Liver (tissue), 3 donors: Measurements from ENCODE around the gene SLC22A15.

Source experiments
- EGR1 ChIP-seq, 2 donors: IDR thresholded peaks; 2 replicates each; pipeline ENCODE4 v1.6.1; 2016 to 2018; ENCODE audit warnings: antibody characterized with exemption in 2 of 2, low read depth in 2 of 2
- RAD21 ChIP-seq, 2 donors: IDR thresholded peaks; 2 replicates each; pipeline ENCODE4 v1.6.1; 2016; ENCODE audit warnings: antibody characterized with exemption in 2 of 2, mild to moderate bottlenecking in 2 of 2
- TF ChIP-seq, protein P1 (sequence below): fragments of 150-350 bp; IDR thresholded peaks from 2 replicates; pipeline ENCODE4 v1.5.1; 2017; ENCODE audit warnings: improper control_type of control experiment, low read depth, low read length; ENCODE audit not compliant: missing input control
- donor health status: healthy.
- donor health status: healthy.

DNA sequence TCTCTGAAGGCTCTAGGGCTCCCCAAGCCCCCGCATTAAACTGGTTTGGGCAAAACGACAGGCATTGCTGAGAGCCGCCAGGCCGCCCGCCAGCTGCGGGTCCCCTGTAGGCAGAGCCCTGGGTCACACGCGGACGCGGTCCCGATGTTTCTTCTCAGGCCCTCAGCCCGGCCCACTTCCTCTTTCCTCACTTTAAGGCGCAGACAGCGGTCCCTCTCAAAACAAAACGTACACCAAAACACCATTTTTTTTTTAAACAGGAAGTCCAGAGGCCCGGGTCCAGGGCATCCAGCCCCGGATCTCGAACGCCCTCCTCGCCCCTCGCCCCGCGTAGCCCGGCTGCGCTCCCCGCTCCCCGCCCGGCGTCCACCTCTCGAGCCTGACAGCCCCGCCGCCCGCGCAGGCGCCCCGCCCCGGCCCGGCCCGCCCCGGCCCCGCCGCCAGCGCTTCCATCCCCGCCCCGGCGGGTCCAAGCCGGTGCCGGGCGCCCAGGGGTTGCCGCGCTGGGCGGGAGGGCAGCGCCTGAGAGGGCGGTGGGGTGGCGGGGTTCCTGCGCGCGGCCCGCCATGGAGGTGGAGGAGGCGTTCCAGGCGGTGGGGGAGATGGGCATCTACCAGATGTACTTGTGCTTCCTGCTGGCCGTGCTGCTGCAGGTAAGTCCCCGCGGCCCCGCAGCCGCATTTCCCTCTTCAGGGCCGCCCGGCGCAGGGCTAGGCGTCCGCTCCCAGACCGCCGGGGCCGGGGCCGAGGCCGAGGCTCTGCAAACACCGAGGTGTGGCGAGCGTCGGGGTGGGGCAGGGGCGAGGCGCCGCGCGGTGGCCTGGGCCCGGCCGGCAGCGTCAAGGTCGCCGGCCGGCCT, at the start of gene SLC22A15:
- TF ChIP-seq, protein P1, sequence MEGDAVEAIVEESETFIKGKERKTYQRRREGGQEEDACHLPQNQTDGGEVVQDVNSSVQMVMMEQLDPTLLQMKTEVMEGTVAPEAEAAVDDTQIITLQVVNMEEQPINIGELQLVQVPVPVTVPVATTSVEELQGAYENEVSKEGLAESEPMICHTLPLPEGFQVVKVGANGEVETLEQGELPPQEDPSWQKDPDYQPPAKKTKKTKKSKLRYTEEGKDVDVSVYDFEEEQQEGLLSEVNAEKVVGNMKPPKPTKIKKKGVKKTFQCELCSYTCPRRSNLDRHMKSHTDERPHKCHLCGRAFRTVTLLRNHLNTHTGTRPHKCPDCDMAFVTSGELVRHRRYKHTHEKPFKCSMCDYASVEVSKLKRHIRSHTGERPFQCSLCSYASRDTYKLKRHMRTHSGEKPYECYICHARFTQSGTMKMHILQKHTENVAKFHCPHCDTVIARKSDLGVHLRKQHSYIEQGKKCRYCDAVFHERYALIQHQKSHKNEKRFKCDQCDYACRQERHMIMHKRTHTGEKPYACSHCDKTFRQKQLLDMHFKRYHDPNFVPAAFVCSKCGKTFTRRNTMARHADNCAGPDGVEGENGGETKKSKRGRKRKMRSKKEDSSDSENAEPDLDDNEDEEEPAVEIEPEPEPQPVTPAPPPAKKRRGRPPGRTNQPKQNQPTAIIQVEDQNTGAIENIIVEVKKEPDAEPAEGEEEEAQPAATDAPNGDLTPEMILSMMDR: no peak
- TF ChIP-seq RAD21 (IDR thresholded peaks at IDR 0.05): no peak
- no peak for TF ChIP-seq EGR1 (IDR thresholded peaks at IDR 0.05; ENCODE audit: low read depth in 2 of 2)
